Activated T-cell treated with anti-CD3 and anti-CD28 coated beads, Interleukin-2, amount 50 U/mL, for 1 hour (primary cell): ENCODE measurements around the gene KLHL10.
"Not testable (repeated sequence)": the region's sequence is repeated elsewhere in the genome, so short reads cannot be mapped to it uniquely, and the experiment has no call there.

Source experiments
- DNase-seq: peaks from one replicate; pipeline ENCODE4 v3.0.0-alpha.2; 2020

The KLHL10 gene

DNA sequence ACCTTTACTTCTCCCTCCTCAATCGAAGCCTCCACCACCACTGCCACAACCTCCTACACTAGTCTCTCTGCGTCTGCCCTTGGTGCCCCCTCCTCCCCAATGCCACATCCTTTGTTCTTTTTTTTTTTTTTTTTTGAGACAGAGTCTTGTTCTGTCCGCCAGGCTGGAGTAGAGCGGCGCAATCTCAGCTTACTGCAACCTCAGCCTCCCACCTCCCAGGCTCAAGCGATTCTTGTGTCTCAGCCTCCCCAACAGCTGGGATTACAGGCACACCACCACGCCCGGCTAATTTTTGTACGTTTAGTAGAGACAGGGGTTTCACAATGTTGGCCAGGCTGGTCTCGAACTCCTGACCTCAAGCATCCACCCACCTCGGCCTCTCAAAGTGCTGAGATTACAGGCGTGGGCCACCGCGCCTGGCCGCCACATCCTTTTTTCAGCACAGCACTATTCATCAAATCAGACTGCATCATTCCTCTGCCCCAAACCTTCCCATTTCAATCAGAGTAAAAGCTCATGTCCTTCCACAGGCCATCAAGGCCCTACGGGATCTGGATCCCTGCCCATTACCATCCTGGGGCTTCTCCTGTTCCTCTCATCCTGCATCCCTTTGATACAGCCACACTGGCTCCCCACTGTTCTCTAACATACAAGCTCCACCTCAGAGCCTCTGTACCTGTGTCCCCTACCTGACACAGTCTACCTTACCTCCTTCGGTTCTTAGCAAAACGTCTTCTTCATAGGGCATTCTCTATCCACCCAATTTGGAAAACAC, 25.6 kb downstream of the KLHL10 start:
- peak; percentile 20 for DNase-seq

DNA sequence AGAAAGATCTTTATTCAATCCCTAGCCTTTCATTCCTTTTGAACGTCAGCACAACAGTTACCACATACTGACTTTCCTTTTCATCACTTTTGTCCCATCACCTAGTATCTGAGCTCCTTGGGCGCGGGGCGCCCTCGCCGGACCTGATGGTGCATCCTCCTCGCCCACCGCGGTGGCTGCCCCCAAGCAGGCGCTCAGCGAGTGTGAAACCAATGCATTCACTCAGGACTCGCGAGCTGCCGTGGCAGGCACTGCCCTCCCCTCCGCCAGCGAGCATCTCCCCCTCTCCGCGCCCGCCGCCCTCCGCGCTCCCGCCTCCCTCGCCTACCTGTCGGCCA, 26.8 kb downstream of the KLHL10 start:
- no peak for DNase-seq

DNA sequence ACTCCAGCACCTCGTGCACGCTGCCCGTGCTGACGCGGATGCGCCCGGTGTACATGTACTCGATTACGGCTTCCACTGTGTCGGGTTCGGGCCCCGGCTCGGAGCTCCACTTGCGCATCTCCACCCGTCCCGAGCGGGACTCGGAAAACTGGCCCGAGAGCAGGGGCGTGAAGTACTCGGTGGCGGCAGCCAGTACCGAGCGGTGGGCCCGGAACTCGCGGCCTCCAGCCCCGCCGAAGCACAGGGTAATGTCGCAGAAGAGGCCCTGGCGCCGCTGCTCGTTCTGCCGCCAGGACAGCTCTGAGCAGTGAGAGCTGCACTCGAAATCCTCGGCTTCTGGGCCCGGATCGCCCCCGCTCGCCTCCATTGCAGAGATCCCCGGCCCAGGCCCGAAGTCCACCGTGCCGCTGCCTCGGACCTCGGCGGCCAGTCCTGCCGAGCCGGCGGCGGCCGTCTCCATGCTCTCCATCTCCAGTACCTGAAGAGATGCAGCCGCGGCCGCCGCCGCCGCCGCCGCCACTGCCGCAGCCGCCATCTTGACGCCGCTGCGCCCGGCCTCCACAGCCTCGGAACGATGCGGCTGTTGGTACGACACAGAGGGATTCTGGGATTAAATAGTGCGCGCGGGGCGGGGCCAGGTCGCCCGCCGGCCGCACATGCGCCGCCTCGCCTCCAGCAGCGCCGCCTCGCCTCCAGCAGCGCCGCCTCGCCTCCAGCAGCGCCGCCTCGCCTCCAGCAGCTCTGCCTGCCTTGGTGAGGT, 27.4 kb downstream of the KLHL10 start, which contains the start of gene KLHL11:
Gene KLHL11 (minus strand): TSS at position 588 of the 760 bp plus-strand sequence. CDS start 53 bp downstream, at position 535.
- peak; percentile 89 for DNase-seq

DNA sequence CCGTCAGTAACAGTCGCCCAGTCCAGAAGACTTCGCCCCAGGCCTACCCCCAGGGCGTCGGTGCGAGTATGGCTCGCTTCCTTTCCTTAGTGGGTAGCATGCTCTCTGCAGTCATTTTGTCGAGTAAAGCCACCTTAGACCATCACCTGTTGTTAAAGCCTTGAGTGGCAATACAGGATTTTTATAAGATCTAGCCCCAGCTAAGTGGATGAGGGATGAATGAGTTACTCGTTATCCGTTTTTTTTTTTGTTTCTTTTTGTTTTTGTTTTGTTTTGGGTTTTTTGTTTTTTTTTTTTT, 27.9 kb downstream of the KLHL10 start:
- no peak for DNase-seq

DNA sequence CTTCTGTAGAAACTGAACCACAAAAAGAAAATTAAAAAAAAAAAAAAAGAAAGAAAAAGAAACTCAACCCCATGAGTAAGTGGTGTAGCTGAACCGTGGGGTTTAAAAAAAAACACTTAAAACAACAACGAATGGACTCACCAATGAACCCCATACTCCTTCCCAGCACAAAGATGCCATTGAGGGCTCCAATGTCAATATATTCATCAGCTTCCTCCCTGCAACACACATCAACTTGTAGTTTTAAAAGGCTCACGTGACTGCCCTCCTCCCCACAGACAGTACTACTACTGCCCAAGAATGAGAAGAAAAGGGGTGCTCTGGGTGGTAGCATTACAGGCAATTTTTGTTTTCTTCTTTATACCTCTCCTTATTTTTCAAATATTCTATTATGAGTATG, 30.9 kb downstream of the KLHL10 start:
- no peak for DNase-seq

DNA sequence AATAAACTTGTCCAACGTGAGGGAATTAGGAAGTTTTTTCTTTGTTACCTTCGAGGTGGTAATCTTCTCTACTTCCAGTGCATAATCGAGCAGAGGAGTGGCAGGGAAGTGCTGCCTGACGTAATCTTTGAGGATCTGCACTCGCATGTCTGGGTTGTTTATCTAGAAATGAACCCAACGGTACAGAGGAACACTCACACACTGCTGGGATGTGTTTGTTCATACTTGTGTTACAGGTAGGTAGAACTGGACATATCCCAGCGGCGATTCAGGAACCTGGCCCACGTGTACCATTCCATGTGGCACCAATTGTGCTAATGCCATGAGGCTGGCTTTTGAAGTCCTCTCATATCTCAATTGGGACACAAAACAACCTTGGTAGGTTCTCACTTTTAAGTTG, 31.8 kb downstream of the KLHL10 start:
- no peak for DNase-seq

DNA sequence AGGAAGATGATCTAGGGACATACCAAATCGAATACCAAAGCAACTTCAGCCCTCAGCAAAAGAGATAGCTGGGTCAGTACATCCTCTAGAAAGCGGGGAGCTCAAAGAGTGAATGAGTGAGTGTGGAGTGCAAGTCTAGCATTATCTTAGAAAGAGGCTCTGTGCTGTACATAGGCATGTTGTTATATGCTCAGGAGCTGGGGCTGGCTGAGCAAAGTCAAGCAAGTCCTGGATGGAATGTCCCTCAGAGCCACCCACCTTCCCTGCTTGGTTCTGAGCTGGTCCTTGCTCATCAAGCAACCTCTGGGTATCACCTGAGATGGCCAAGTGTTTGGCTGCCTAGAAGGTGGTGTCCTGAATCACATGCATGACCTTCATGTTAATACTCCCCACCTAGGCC, 32.5 kb downstream of the KLHL10 start:
- no peak for DNase-seq

DNA sequence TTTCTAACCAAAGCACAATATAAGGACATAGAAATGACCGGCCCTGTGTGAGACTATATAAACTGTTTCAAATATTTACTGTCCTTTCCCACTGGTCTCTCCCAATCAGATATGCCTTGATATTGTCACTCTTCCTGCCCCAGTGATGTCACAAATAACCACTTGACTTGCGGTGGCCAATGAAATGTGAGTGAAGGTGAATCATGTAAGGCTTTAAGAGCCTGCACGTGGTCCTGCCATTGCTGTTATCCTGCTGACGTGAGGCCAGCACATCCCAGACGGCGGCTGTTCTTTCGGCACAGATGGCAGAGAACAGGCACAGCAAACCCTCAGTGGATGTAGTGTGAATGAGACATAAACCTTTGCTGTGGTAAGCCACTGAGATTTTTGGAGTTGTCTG, 33.0 kb downstream of the KLHL10 start:
- DNase-seq, result no peak

DNA sequence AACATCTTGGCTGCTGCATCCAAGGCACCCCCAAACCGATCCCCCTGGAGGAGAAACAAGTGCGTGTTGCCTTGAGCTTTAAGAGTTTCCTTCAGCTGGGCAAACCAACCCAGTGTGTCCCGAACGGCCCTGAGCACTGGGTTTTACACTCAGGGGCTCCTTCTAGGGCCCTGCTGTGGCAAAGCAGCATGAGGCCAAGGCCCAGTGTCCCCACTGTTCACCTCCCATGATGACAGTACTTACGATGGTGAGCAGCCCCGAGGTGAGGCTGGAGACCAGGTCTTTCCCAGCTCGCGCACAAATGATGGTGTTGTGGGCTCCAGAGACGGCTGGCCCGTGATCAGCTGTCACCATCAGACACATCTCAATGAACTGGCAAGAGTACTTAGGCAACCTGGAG, 34.2 kb downstream of the KLHL10 start:
- DNase-seq, result no peak

DNA sequence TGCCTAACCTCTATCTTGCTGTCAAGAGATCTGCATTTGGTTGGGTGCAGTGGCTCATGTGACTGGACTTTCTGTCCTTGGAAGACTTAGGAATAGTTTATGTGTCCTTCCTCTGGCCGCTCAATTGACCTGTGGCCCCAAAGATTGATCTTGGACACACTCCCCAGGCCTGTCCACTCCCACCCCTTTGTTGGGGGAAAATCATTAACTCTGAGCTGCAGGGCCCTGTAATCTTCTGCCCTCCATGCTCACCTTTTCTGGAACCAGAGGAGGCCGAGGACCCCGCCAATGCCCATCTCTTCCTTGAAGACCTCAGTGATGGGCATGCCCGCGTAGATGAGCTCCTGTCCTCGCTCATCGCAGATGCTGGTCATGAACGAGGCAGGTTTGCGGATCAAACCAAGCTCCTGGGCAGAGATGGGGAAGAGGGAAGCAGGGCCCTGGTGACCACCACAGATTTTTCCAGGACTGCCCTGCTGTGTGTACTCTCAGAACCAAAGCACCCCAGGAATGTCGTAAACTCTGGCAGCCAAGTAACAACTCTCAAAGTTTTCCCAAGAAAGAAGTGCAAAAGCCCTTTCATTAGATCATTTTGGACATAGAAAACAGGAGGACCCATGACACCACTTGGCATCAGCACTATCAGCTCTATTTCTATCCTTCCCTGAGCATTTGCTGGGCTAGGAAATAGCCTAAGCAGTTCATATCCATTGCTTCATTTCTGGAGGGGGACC, 36.1 kb downstream of the KLHL10 start:
- DNase-seq, result no peak

DNA sequence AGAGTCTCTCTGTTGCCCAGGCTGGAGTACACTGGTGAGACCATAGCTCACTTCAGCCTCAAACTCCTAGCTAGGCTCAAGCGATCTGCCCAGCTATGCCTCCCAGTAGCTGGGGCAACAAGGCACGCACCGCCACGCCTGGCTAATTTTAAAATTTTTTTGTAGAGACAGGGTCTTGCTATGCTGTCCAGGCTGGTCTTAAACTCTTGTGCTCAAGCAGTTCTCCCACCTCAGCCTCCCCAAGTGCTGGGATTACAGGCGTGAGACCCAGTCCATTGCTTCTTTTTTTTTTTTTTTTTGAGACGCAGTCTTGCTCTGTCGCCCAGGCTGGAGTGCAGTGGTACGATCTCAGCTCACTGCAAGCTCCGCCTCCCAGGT, 36.7 kb downstream of the KLHL10 start:
- not testable (repeated sequence) for DNase-seq

DNA sequence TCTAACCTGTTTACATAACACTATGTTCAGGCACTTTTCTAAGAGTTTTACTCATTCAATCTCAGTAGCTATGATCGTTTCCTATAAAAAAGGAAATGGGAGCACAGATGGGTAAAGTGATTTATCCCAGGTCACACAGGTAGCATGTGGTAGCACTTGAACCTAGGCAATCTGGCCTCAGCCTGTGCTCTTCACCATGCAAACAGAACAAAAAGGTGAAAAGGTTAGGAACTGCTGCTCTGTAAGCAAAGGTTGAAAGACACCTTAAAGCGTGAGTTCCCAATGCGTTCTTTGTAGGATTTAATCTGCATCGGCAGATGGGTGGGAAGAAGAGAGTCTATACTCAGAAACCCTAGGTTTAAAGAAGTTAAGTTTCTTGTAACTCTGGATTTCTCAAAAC, 42.5 kb downstream of the KLHL10 start:
- DNase-seq, result no peak

DNA sequence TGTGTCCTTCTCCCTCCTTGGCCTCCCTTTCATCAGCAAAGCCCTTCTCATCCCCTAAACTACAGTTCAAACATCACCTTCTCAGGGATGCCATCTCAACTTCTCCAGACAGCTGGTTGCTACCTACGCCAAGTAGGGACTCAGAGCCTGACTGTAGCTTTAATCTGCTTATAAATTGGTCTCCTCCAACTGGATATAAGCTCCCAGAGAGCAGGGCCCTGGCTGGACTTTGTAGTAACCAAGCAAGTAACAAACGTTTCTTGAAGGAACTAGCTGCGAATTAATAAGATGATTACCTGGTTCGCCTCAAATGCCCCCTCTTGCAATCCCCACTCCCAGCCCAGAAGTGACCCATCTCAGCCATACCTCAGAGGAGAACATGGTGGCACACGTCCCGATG, 45.1 kb downstream of the KLHL10 start:
- DNase-seq, result no peak

DNA sequence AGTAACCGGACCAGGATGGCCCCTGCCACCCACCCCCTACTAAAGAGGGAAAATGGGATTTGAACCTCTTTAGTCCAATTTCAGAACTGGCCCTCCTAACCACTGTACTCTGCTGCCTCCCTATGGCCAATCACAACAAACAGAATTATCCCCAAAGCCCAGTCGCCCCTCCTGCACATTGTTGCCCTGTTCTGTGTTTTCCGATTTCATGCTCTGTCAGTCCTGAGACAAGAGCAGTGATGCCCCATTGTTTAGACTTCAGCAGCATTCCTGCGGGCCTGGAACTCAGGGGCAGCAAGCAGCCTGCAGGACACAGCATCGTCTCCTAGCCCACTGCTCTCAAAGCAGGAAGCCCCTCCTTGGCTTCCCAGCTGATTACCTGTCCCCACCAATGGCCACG, 48.1 kb downstream of the KLHL10 start:
- no peak for DNase-seq

DNA sequence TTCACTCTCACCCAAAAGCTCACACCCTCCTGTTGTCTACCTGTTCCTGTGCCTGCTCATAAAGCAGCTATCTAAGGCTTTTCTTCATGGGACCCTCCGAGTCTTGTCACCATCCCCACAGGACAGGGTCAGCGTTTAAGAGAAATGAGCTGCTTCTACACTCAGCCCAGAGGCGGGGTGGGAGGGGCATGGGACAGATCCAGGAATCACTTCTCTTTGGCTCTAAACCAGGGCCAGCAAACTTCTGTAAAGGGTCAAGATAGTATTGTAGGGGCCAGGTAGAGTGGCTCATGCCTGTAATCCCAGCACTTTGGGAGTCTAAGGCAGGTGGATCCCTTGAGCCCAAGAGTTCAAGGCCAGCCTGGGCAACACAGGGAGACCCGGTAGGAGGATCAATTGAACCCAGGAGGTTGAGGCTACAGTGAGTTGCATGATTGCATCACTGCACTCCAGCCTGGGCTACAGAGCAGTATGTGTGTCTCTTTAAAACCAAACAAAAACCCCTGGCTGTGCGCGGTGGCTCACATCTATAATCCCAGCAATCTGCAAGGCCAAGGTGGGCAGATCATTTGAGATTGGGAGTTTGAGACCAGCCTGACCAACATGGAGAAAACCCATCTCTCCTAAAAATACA, 50.8 kb downstream of the KLHL10 start:
- no peak for DNase-seq

DNA sequence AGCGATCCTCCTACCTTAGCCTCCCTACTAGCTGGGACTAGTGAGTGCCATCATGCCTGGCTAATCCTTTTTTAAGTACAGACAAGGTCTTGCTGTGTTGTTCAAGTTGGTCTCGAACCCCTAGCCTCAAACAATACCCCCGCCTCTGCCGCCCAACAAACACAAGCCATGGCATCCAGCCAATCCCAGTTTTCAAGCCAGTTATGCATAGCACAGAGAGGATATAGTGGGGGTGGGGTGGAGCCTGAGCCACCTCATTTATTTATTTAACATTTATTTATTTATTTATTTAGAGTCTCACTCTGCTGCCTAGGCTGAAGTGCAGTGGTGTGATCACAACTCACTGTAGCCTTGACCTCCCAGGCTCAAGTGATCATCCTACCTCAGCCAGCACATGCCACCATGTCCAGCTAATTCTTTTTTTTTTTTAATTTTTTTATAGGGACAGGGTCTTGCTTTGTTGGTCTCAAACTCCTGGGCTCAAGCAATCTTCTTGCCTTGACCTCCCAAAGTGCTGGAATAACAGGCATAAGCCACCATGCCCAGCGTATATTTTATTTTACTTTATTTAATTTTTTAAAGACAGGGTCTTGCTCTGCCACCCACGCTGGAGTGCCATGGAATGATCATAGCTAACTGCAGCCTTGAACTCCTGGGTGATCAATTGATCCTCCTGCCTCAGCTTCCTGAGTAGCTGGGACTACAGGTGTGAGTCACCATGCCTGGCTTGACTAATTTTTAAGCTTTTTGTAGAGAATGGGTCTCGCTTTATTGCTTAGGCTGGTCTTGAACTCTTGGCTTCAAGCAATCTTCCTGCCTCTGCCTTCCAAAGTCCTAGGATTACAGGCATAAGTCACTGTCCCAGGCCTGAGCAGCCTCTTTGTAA, 53.8 kb downstream of the KLHL10 start:
- DNase-seq, result no peak

DNA sequence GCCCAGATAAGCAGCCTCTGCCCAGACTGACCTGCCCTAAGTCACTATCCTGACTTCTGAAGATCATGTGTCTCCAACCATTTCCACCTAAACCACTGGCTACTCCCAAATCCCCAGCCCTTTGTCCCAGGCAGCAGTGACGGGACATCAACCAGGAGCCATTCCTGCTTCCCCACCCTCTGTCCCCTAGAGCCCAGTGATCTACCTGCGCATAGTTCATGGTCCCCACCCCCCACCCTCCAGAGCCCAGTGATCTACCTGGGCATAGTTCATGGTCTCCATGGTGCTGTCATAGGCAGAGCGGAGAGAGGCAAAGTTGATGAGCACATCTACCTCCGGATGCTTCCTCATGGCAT, 54.4 kb downstream of the KLHL10 start:
- DNase-seq, result no peak

DNA sequence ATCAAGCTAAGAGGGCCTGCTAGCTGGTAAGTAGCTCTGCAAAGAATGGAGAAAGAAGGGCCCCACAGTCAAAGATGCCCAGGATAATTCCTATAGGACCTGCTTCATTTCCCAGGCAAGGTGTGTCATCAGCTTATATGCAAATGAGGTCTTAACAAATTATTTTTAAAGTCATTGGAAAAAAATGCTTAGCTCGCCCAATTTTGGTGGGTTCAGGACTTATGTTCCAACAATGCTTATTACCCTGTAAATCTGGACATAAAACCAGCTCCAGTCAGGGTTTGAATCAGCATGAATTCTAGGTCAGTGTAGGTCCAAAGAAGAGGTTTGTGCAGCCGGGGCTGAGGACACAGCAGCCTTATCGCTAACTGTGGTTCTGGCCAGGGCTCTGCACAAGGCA, 55.8 kb downstream of the KLHL10 start:
- DNase-seq, result no peak

DNA sequence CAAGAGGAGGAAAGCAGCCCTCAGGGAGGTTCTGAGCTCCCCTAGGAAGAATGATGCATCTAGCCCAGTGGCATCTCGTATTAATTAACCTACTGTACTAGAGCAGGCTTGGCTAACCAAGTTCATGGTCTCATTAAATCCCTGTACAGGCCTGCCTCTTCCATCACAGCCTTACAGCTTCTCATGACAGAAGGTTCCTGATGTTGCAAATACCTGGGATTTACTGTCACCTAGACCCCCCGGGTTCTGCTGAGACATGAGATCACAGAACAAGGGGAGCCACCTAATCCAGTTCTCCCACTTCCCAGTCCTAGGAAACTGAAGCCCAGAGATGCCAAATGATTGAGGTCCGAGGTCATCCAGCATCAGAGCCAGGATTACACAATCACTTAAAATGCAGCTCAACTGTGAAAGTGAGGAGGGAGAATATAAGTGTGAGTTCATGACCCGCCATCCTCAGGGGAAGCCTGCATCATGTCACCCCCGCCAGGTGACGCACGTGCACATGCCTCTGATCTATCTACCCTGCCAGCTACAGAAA, 57.2 kb downstream of the KLHL10 start:
- no peak for DNase-seq

DNA sequence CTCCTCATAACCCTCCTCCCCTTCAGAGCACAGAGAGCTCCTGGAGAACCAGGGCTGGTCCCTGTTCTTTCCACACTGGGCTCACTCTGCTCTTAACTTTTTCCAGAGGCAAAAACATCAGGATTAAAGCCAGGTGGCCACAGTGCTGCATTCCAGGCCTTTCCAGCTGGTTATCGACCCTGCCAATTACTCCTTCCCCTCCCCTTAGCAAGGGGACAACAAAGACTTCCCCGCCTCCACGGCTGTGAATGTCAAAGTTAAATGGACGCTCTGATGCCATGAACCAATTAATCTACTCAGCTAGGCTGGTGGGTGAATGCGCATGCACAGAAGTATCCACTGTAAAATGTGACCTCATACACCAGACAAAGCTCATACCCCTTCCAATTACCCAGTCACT, 58.0 kb downstream of the KLHL10 start:
- DNase-seq, result no peak

DNA sequence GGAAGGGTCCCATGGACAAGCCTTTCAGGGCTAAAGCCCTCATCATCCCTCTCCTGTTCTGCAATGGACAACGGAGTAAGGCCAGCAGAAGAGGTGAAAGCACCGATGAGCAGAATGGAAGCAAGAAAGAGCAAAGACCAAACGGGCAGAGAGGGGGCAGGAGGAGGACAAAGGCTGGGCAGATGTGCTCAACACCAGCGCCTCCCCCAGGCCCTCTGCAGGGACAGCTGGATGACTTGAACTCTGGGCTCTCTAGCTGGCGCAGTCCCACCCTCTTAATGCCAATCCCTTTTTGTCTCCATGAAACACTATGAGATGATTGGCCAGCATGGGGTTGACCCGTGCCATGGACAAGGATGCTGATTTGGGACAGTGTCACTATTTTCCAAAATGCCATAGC, 59.1 kb downstream of the KLHL10 start:
- DNase-seq, result no peak
